ENCODE results near the gene FOXO6. TPM values are rescaled to one million over a fixed set of nuclear protein-coding genes. Genes with fewer than 3 reads are reported as not detected.

The FOXO6 gene
- total RNA-seq, 1 donor from 2014 or later: 38.4 TPM

GRCh38 chr1:41327383-41327999, 33.7 kb upstream of the FOXO6 start:
- peaks cover 3% of the 10 kb centered on the region for H3K4me1 Mint-ChIP-seq
- H3K4me3 Mint-ChIP-seq: no peak overlapping the region
- no peak for DNase-seq (ENCODE audit: low spot score in 2 of 2, unreplicated experiment in 2 of 2)

GRCh38 chr1:41328001-41328615, 33.1 kb upstream of the FOXO6 start:
- no peak for DNase-seq (ENCODE audit: low spot score in 2 of 2, unreplicated experiment in 2 of 2)

More at GRCh38 chr1:41327383-41327999, 33.7 kb upstream of the FOXO6 start:
- Mint-ChIP-seq H3K9me3 (no peaks in the 10 kb centered on the region), H3K27me3 (ENCODE audit: low read depth) (no peaks in the 10 kb centered on the region), H3K36me3 (no peaks in the 10 kb centered on the region), H3K27ac (no peak overlapping the region)
- TF ChIP-seq, protein P1, sequence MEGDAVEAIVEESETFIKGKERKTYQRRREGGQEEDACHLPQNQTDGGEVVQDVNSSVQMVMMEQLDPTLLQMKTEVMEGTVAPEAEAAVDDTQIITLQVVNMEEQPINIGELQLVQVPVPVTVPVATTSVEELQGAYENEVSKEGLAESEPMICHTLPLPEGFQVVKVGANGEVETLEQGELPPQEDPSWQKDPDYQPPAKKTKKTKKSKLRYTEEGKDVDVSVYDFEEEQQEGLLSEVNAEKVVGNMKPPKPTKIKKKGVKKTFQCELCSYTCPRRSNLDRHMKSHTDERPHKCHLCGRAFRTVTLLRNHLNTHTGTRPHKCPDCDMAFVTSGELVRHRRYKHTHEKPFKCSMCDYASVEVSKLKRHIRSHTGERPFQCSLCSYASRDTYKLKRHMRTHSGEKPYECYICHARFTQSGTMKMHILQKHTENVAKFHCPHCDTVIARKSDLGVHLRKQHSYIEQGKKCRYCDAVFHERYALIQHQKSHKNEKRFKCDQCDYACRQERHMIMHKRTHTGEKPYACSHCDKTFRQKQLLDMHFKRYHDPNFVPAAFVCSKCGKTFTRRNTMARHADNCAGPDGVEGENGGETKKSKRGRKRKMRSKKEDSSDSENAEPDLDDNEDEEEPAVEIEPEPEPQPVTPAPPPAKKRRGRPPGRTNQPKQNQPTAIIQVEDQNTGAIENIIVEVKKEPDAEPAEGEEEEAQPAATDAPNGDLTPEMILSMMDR (IDR thresholded peaks at IDR 0.05; ENCODE audit: unreplicated experiment): no peak

DNA sequence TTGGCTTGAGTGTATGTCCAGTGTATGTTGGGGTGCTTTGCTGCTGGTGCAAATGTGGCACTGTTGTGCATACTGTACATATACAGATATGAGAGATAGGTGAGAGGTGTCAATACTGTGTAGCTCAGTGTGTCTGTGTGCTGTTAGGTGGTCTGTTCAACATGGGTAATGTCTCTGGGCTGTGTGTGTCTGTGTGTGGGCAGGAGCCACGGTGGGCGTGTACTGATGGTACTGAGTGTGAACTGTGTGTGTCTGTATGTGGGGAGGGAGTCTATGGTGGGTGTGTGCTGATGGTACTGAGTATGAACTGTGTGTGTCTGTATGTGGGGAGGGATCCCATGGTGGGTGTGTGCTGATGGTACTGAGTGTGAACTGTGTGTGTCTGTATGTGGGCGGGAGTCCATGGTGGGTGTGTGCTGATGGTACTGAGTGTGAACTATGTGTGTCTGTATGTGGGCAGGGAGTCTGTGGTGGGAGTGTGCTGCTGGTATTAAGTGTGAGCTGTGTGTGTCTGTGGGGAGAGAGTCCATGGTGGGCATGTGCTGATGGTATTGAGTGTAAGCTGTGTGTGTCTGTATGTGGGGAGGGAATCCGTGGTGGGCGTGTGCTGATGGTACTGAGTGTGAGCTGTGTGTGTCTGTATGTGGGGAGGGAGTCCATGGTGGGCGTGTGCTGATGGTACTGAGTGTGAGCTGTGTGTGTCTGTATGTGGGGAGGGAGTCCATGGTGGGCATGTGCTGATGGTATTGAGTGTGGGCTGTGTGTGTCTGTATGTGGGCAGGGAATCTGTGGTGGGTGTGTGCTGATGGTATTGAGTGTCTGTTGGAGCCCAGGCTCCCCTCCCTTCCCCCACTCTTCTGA, 32.2 kb upstream of the FOXO6 start:
- H3K36me3 Mint-ChIP-seq: no peaks in the 10 kb centered on the region

More at GRCh38 chr1:41328001-41328615, 33.1 kb upstream of the FOXO6 start:
- H3K36me3 Mint-ChIP-seq: no peaks in the 10 kb centered on the region
- peaks cover 3% of the 10 kb centered on the region for H3K9me3 Mint-ChIP-seq
- peaks cover 3% of the 10 kb centered on the region for H3K4me1 Mint-ChIP-seq
- no peak overlapping the region for H3K27ac Mint-ChIP-seq
- TF ChIP-seq, protein P1 (IDR thresholded peaks at IDR 0.05; ENCODE audit: unreplicated experiment): no peak
- no peaks in the 10 kb centered on the region for H3K27me3 Mint-ChIP-seq (ENCODE audit: low read depth)
- no peak overlapping the region for H3K4me3 Mint-ChIP-seq

GRCh38 chr1:41329662-41330587, 31.3 kb upstream of the FOXO6 start:
- Mint-ChIP-seq H3K36me3 (no peaks in the 10 kb centered on the region), H3K4me3 (no peak overlapping the region), H3K27ac (no peak overlapping the region), H3K27me3 (ENCODE audit: low read depth) (no peaks in the 10 kb centered on the region), H3K9me3 (peaks cover 9% of the 10 kb centered on the region), H3K4me1 (peaks cover 2% of the 10 kb centered on the region)
- DNase-seq (ENCODE audit: low spot score in 2 of 2, unreplicated experiment in 2 of 2): no peak
- TF ChIP-seq, protein P1 (IDR thresholded peaks at IDR 0.05; ENCODE audit: unreplicated experiment): no peak

More for the DNA sequence above, 32.2 kb upstream of the FOXO6 start:
- no peaks in the 10 kb centered on the region for H3K27me3 Mint-ChIP-seq (ENCODE audit: low read depth)
- TF ChIP-seq, protein P1 (IDR thresholded peaks at IDR 0.05; ENCODE audit: unreplicated experiment): no peak
- H3K4me1 Mint-ChIP-seq: peaks cover 2% of the 10 kb centered on the region
- no peak overlapping the region for H3K27ac Mint-ChIP-seq
- H3K4me3 Mint-ChIP-seq: no peak overlapping the region
- peaks cover 5% of the 10 kb centered on the region for H3K9me3 Mint-ChIP-seq
- no peak for DNase-seq (ENCODE audit: low spot score in 2 of 2, unreplicated experiment in 2 of 2)

Measured in mesothelial cell of epicardium (in vitro differentiated cells).